K562 (cell line): ENCODE data around the gene CNOT11. TPM values are rescaled to one million over a fixed set of nuclear protein-coding genes. Genes with fewer than 3 reads are reported as not detected.
A peak's percentile ranks its signal among the peaks of the same experiment; 100 is the strongest.

Experiments
- ATAC-seq: fragments of 200-7000 bp; cut with Tn5 transposase; 3 replicates; pipeline ENCODE4 v1.9.1; 2020; ENCODE audit warnings: moderate library complexity
- BruUV-seq: library from RNA; stranded (reverse); fragments of 400-500 nt; replicated peaks from 2 replicates; lab custom pipeline; 2021; lab: Mats Ljungman, UMichigan
- CTCF ChIA-PET: fragments of 300-600 bp; formaldehyde crosslinking; extraction: SDS; loops from one replicate; lab custom pipeline; 2021; ENCODE audit warnings: low intra/inter-chr PET ratio; lab: Yijun Ruan, JAX
- POLR2A ChIA-PET: fragments of 300-600, 350-650 bp; sonication (Branson Sonifier 250); formaldehyde crosslinking; extraction: SDS; loops from one replicate; lab custom pipeline; 2021; ENCODE audit warnings: antibody characterized with exemption, inconsistent platforms; lab: Yijun Ruan, JAX
- DNase-seq, 4 experiments: peaks; one replicate each; pipeline versions ENCODE4 v3.0.0 to v3.0.0-alpha.2; 2011 to 2018; ENCODE audit warnings: low spot score in 3 of 4, mixed read lengths in 3 of 4; ENCODE audit errors: extremely low read depth in 1 of 4
- FAIRE-seq: peaks from 2 replicates; lab custom pipeline; 2011; peaks lifted over from hg19 to GRCh38; lab: Jason Lieb, UNC
- H2AFZ ChIP-seq: 2 replicates; pipeline ENCODE4 v1.6.0; 2011; ENCODE audit warnings: low read depth, low read length, control low read depth, inconsistent platforms
- H3K27ac ChIP-seq: fragments of 200-600 bp; 3 replicates; pipeline ENCODE4 v1.8.0; 2011; ENCODE audit warnings: low read depth, mild to moderate bottlenecking, control low read depth, inconsistent platforms, low read length, moderate library complexity, mixed read lengths; ENCODE audit errors: extremely low read depth
- H3K27me3 ChIP-seq, 2 experiments: fragments of 300-600 bp in 1 of 2; 2 replicates in 1 of 2; 3 replicates in 1 of 2; pipeline versions ENCODE4 v1.6.0 to v1.8.0; 2011; ENCODE audit warnings: inconsistent platforms in 2 of 2, low read length in 2 of 2, mild to moderate bottlenecking in 1 of 2, mixed read lengths in 1 of 2, moderate library complexity in 1 of 2; ENCODE audit not compliant: control insufficient read depth in 2 of 2, insufficient read depth in 2 of 2
- H3K36me3 ChIP-seq: fragments of 300-600 bp; 3 replicates; pipeline ENCODE4 v1.8.0; 2011; ENCODE audit warnings: mild to moderate bottlenecking, low read length, inconsistent platforms; ENCODE audit not compliant: control insufficient read depth, insufficient read depth
- H3K4me1 ChIP-seq, 2 experiments: fragments of 200-600 bp in 1 of 2; replicated peaks in 1 of 2; 2 replicates in 1 of 2; 3 replicates in 1 of 2; pipeline versions ENCODE4 v1.5.1 to v1.8.0; 2011; ENCODE audit warnings: inconsistent platforms in 2 of 2, low read length in 2 of 2, mild to moderate bottlenecking in 1 of 2, mixed read lengths in 1 of 2, moderate library complexity in 1 of 2; ENCODE audit not compliant: control insufficient read depth in 2 of 2, insufficient read depth in 2 of 2
- H3K4me2 ChIP-seq: 2 replicates; pipeline ENCODE4 v1.6.1; 2011; ENCODE audit warnings: low read length, control low read depth, inconsistent platforms, mixed read lengths; ENCODE audit not compliant: insufficient read depth
- H3K4me3 ChIP-seq: fragments of 200-600 bp; sonication (generic), shearing (Covaris generic); 2 replicates; pipeline ENCODE4 v1.5.1; 2016; ENCODE audit warnings: control low read depth, inconsistent platforms
- H3K79me2 ChIP-seq: fragments of 200-600 bp; 3 replicates; pipeline ENCODE4 v1.8.0; 2011; ENCODE audit warnings: low read length, inconsistent platforms; ENCODE audit not compliant: control insufficient read depth, insufficient read depth
- H3K9ac ChIP-seq, 2 experiments: 2 replicates each; pipeline versions ENCODE4 v1.6.0 to v1.6.1; 2011; ENCODE audit warnings: low read depth in 2 of 2, low read length in 2 of 2, control low read depth in 1 of 2, inconsistent platforms in 1 of 2, mild to moderate bottlenecking in 1 of 2, mixed read lengths in 1 of 2; ENCODE audit not compliant: insufficient read depth in 1 of 2
- H3K9me1 ChIP-seq: one replicate; pipeline ENCODE4 v1.6.0; 2011; ENCODE audit warnings: inconsistent platforms, mild to moderate bottlenecking, low read length, moderate library complexity; ENCODE audit not compliant: control insufficient read depth, insufficient read depth
- H3K9me3 ChIP-seq: replicated peaks from 2 replicates; pipeline ENCODE4 v1.5.1; 2011; ENCODE audit warnings: low read depth, low read length, inconsistent platforms; ENCODE audit not compliant: control insufficient read depth, insufficient read depth
- H4K20me1 ChIP-seq: replicated peaks from 2 replicates; pipeline ENCODE4 v1.6.1; 2011; ENCODE audit warnings: low read length, inconsistent platforms, mixed read lengths; ENCODE audit not compliant: control insufficient read depth, insufficient read depth
- CHCHD3 ChIP-seq: fragments of 250-450 bp; sonication (Bioruptor Pico); IDR thresholded peaks from 2 replicates; pipeline ENCODE4 v2.1.2; 2022; ENCODE audit warnings: mild to moderate bottlenecking
- HNRNPH1 ChIP-seq: fragments of 200-400 bp; formaldehyde crosslinking; optimal IDR thresholded peaks from 2 replicates; pipeline ENCODE3; 2017; ENCODE audit warnings: low read depth, mild to moderate bottlenecking, low read length, moderate library complexity
- NCOA1 ChIP-seq: fragments of 450-650 bp; IDR thresholded peaks from 2 replicates; pipeline ENCODE4 v1.6.1; 2016; ENCODE audit warnings: low read depth
- NCOA2 ChIP-seq, 2 experiments: fragments of 450-650 bp; IDR thresholded peaks; 2 replicates each; pipeline ENCODE4 v1.6.1; 2018; ENCODE audit warnings: mild to moderate bottlenecking in 2 of 2, moderate library complexity in 1 of 2; ENCODE audit not compliant: partially characterized antibody in 2 of 2
- SETDB1 ChIP-seq: IDR thresholded peaks from one replicate; pipeline ENCODE4 v1.6.1; 2012; ENCODE audit warnings: low read length, control low read depth, inconsistent platforms
- ZBTB12 ChIP-seq: fragments of 250-450 bp; sonication (Bioruptor Pico); IDR thresholded peaks from 2 replicates; pipeline ENCODE4 v1.4.0; 2020
- ZNF224 ChIP-seq: sonication (generic); formaldehyde crosslinking; IDR thresholded peaks from 2 replicates; pipeline ENCODE4 v1.8.0; 2022; ENCODE audit warnings: mild to moderate bottlenecking, missing genetic modification reagents
- WGBS: fragments of 100-300 bp; shearing (Covaris generic); methylation state at CpG from one replicate; pipeline ENCODE4 v1.1.6; 2016; ENCODE audit warnings: low coverage, mixed read lengths; ENCODE audit not compliant: insufficient coverage; ENCODE audit errors: missing lambda C conversion rate; 5-methylcytosine and 5-hydroxymethylcytosine counted together
- in situ Hi-C: fragments of 300-500 bp; cut with MboI; formaldehyde crosslinking; loops from 4 replicates; pipeline ENCODE4 v1.15.0; 2018; ENCODE audit warnings: inconsistent platforms, mixed read lengths
- intact Hi-C: fragments of 100-400 bp; cut with micrococcal nuclease; formaldehyde crosslinking; loops from 2 replicates; pipeline ENCODE4 v1.14.2; 2022
- polyA plus RNA-seq, 8 experiments: library from polyadenylated mRNA; depleted of rRNA in 4 of 8; stranded (reverse) in 5 of 8; unstranded in 3 of 8; fragments of >200 nt; fragmentation: Nextera tagmentation in 2 of 8; fragmentation: Illumina TruSeq in 1 of 8; extraction: Ambion mirVana in 2 of 8; extraction: Trizol in 1 of 8; gene quantifications; 2 replicates each; pipeline versions ENCODE4 v1.2.1 to v1.2.3, GENCODE V29; 2011 to 2014; ENCODE audit warnings: inconsistent platforms in 1 of 8, missing spikeins in 1 of 8
- total RNA-seq, 7 experiments: library from RNA; depleted of rRNA in 6 of 7; stranded (reverse); fragments of >200 nt in 6 of 7; fragmentation: Illumina TruSeq in 2 of 7; extraction: Trizol in 2 of 7; gene quantifications; 2 replicates each; pipeline versions ENCODE4 v1.2.1 to v1.2.3, GENCODE V29; 2011 to 2021; ENCODE audit warnings: low replicate concordance in 1 of 7

CNOT11 gene
- total and polyA plus RNA-seq, 9 of the 15 experiments (the other 6 are each of a cell fraction or from before 2014, with no cell fraction given): 12.7 to 163 (median 64.2) TPM

DNA sequence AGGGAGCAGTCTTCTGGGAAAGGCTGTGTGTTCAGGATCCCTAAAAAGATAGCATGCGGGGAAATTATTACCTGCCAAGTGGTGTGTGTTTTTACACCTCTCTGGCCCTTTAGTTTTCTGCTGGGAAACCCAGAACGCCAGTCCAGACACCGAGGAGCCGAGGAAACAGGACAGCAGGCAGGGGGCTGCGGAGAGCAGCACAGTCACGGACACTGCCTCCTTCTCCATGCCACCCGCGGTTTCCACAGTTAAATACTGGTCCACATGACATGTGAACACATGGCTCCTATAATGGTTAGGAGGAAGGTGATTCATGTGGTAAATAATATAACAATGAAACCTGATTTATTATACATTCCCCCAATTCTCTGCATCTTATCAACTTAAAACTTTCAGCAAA is 20.4 kb downstream of the CNOT11 start:
- ATAC-seq: peak; percentile 35; the same call in 2 of the 3 replicates
- no peaks in the 10 kb centered on the region for H3K27me3 ChIP-seq
- no peak overlapping the region for H3K4me3 ChIP-seq
- 90% methylated on average over 8 of the region's 8 CpGs for WGBS
- BruUV-seq: no TSS peak
- H2AFZ ChIP-seq: no peak overlapping the region
- TF ChIP-seq CHCHD3 (CRISPR knock-in tag) (no peak), ZBTB12 (no peak)
- H3K9ac ChIP-seq: no peak overlapping the region
- in situ Hi-C loops (no loop called here), intact Hi-C loops (no loop called here)
- H3K27ac ChIP-seq: no peak overlapping the region
- no peaks in the 10 kb centered on the region for H4K20me1 ChIP-seq
- no peaks in the 10 kb centered on the region for H3K4me1 ChIP-seq
- FAIRE-seq: no peak
- ChIA-PET CTCF (no interaction called here), POLR2A (no interaction called here)
- no peak for DNase-seq
- H3K4me2 ChIP-seq: no peak overlapping the region
- H3K79me2 ChIP-seq: no peaks in the 10 kb centered on the region
- no peaks in the 10 kb centered on the region for H3K9me1 ChIP-seq
- peaks cover 84% of the 10 kb centered on the region for H3K36me3 ChIP-seq
- H3K9me3 ChIP-seq: no peaks in the 10 kb centered on the region

- no peaks in the 10 kb centered on the region for H3K9me1 ChIP-seq
- ChIA-PET CTCF (no interaction called here), POLR2A (interaction anchor here (0.6 to 0.7 kb wide), 2 partner anchors 17 to 25 kb away, joined by 3 read pairs; no protein-coding TSS in a partner anchor)
- TF ChIP-seq ZNF224 (CRISPR knock-in tag) (no peak), HNRNPH1 (no peak), SETDB1 (no peak), NCOA1 (no peak), NCOA2 (IDR thresholded peaks at IDR 0.05; ENCODE audit: partially characterized antibody in 2 of 2) (no peak)
- H4K20me1 ChIP-seq: no peaks in the 10 kb centered on the region
- H3K36me3 ChIP-seq: peaks cover 83% of the 10 kb centered on the region
- no peak overlapping the region for H3K4me3 ChIP-seq
- no peak overlapping the region for H3K4me2 ChIP-seq
- H3K27me3 ChIP-seq: no peaks in the 10 kb centered on the region
- no peak overlapping the region for H3K9ac ChIP-seq
- no peaks in the 10 kb centered on the region for H3K79me2 ChIP-seq
- WGBS: 95% methylated on average over 5 of the region's 5 CpGs
- intact Hi-C loops: no loop called here
- FAIRE-seq (no peak), ATAC-seq (no peak), DNase-seq (no peak)
- in situ Hi-C loops: no loop called here
- no peaks in the 10 kb centered on the region for H3K9me3 ChIP-seq
- no peaks in the 10 kb centered on the region for H3K4me1 ChIP-seq
- H2AFZ ChIP-seq: no peak overlapping the region
- no TSS peak for BruUV-seq
- no peak overlapping the region for H3K27ac ChIP-seq
Observed at GRCh38 chr2:101274142-101274541, 21.5 kb downstream of the CNOT11 start.
